ENCODE results near the gene TM4SF4.

DNA sequence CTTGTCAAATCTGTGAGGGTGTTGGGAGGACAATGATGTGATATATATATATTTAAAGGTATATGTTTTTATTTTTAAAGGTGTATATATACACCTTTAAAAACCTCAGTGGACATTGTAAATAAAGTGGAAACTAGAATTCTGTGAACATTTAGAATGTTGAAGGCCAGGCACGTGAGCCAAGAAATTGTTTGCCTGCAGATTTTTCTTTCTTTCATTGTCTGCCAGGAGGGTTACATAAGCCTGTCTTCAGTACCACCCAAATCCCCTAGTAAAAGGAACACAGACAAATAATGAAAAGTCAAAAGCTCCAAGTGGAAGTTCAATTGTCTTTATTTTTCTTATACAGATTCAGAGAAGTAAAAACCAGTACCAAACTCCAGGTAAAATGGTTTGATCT lies 42.4 kb downstream of the TM4SF4 start:
- TF ChIP-seq CTCF (IDR thresholded peaks at IDR 0.05): no peak
- TF ChIP-seq POLR2A (IDR thresholded peaks at IDR 0.05): no peak
- no peak for TF ChIP-seq POLR2AphosphoS5 (IDR thresholded peaks at IDR 0.05)

Measured in suprapubic skin (tissue), 4 donors.